Islet of Langerhans (tissue), 1 donor: Measurements from ENCODE around the gene TMEM120A.

Source experiments
- FAIRE-seq: peaks from one replicate; lab custom pipeline; 2011; peaks lifted over from hg19 to GRCh38; lab: Jason Lieb, UNC

The TMEM120A gene

GRCh38 chr7:75980430-75981202 lies 13.8 kb downstream of the TMEM120A start:
- no peak for FAIRE-seq

- no peak for FAIRE-seq
Measured at GRCh38 chr7:75979759-75980429, 14.5 kb downstream of the TMEM120A start.

GRCh38 chr7:75977743-75978142 lies 16.7 kb downstream of the TMEM120A start:
- FAIRE-seq, result no peak

- FAIRE-seq, result no peak
Measured at GRCh38 chr7:75971961-75972763, 22.2 kb downstream of the TMEM120A start.

GRCh38 chr7:75971309-75971960 lies 23.0 kb downstream of the TMEM120A start:
- FAIRE-seq, result no peak

- no peak for FAIRE-seq
Measured at GRCh38 chr7:75969704-75970498, 24.5 kb downstream of the TMEM120A start.

- no peak for FAIRE-seq
Measured at GRCh38 chr7:75969182-75969581, 25.2 kb downstream of the TMEM120A start.

- no peak for FAIRE-seq
Measured at GRCh38 chr7:75968561-75969001, 25.8 kb downstream of the TMEM120A start.

GRCh38 chr7:75968012-75968411 lies 26.4 kb downstream of the TMEM120A start:
- FAIRE-seq, result no peak

- no peak for FAIRE-seq
Measured at GRCh38 chr7:75967487-75967997, 26.9 kb downstream of the TMEM120A start.

- no peak for FAIRE-seq
Measured at GRCh38 chr7:75967055-75967454, 27.3 kb downstream of the TMEM120A start.

GRCh38 chr7:75966190-75966961 lies 28.0 kb downstream of the TMEM120A start:
- FAIRE-seq, result peak; percentile 92

- no peak for FAIRE-seq
Measured at GRCh38 chr7:75965617-75966016, 28.8 kb downstream of the TMEM120A start.

- FAIRE-seq, result no peak
Measured at GRCh38 chr7:75963381-75963995, 30.9 kb downstream of the TMEM120A start.

GRCh38 chr7:75962607-75963380 lies 31.6 kb downstream of the TMEM120A start:
- FAIRE-seq, result no peak

- no peak for FAIRE-seq
Measured at GRCh38 chr7:75961218-75961617, 33.2 kb downstream of the TMEM120A start.

GRCh38 chr7:75960372-75960771 lies 34.0 kb downstream of the TMEM120A start:
- no peak for FAIRE-seq

- FAIRE-seq, result no peak
Measured at GRCh38 chr7:75958802-75959543, 35.4 kb downstream of the TMEM120A start.
